ENCODE data around the gene EDN2. TPM values are rescaled to one million over a fixed set of nuclear protein-coding genes. Genes with fewer than 3 reads are reported as not detected.

EDN2 gene
- total and polyA plus RNA-seq, 2 experiments from 2014 or later: not detected

DNA sequence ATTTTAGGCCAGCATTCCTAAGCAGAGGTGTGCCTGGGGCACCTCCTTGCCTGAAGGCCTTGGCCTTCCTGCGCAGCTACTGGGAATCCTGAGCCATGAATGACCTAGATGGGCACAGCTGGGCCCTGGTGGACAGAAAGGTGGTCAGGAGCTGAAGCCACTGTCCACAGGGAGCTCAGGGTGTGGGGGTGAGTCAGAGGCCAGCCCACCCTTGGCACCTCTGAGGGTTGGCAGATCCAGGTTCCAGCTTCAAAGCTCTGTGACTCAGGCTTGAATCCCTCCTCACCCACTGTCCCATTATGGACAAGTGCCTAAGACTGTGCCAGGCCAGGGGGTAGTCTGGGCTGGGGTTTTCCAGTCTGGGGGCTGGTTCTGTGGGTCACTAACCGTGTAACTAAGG is 6.4 kb upstream of the EDN2 start:
- no peak for DNase-seq
- Histone ChIP-seq H2AFZ (no peak overlapping the region), H3K9ac (no peak overlapping the region), H3K4me3 (no peak overlapping the region), H3K9me3 (ENCODE audit: low read depth) (no peaks in the 10 kb centered on the region), H3K9me2 (ENCODE audit: insufficient read depth) (no peaks in the 10 kb centered on the region), H3K4me1 (ENCODE audit: insufficient read depth) (peaks cover 14% of the 10 kb centered on the region), H3K4me2 (ENCODE audit: unreplicated experiment) (no peak overlapping the region), H3K27ac (no peak overlapping the region), H3F3A (ENCODE audit: insufficient read depth) (no peaks in the 10 kb centered on the region), H4K20me1 (ENCODE audit: insufficient read depth) (no peaks in the 10 kb centered on the region), H3K27me3 (replicated peaks; ENCODE audit: insufficient read depth) (no peaks in the 10 kb centered on the region), H3K36me3 (ENCODE audit: low read depth) (no peaks in the 10 kb centered on the region), H3K79me2 (ENCODE audit: insufficient read depth) (no peaks in the 10 kb centered on the region)
- in situ Hi-C loops (cut with MboI): no loop called here
- TF ChIP-seq EZH2 (IDR thresholded peaks at IDR 0.05; ENCODE audit: insufficient read depth, poor library complexity, severe bottlenecking) (no peak), EZH2phosphoT487 (IDR thresholded peaks at IDR 0.05; ENCODE audit: insufficient read depth, low read depth) (no peak)
- WGBS, 2 experiments (ENCODE audit: low coverage in 1 of 2, low lambda C conversion rate in 2 of 2, missing lambda C conversion rate in 2 of 2): 78 to 80% methylated on average over 2 of the region's 2 CpGs

GRCh38 chr1:41489561-41489960 is 5.1 kb upstream of the EDN2 start:
- no peak overlapping the region for H3K9ac ChIP-seq
- no peak for DNase-seq
- no peaks in the 10 kb centered on the region for H3K9me3 ChIP-seq (ENCODE audit: low read depth)
- no peaks in the 10 kb centered on the region for H3K79me2 ChIP-seq (ENCODE audit: insufficient read depth)
- no peaks in the 10 kb centered on the region for H3K27me3 ChIP-seq (replicated peaks; ENCODE audit: insufficient read depth)
- peaks cover 20% of the 10 kb centered on the region for H3K4me1 ChIP-seq (ENCODE audit: insufficient read depth)
- no peak overlapping the region for H2AFZ ChIP-seq
- no peak overlapping the region for H3K4me2 ChIP-seq (ENCODE audit: unreplicated experiment)
- no peaks in the 10 kb centered on the region for H4K20me1 ChIP-seq (ENCODE audit: insufficient read depth)
- H3F3A ChIP-seq (ENCODE audit: insufficient read depth): no peaks in the 10 kb centered on the region
- 72 to 82% methylated on average over 4 to 5 of the region's 5 CpGs for WGBS, 2 experiments (ENCODE audit: low coverage in 1 of 2, low lambda C conversion rate in 2 of 2, missing lambda C conversion rate in 2 of 2)
- in situ Hi-C loops (cut with MboI): no loop called here
- H3K36me3 ChIP-seq (ENCODE audit: low read depth): no peaks in the 10 kb centered on the region
- TF ChIP-seq EZH2 (IDR thresholded peaks at IDR 0.05; ENCODE audit: insufficient read depth, poor library complexity, severe bottlenecking): no peak
- no peak for TF ChIP-seq EZH2phosphoT487 (IDR thresholded peaks at IDR 0.05; ENCODE audit: insufficient read depth, low read depth)
- no peaks in the 10 kb centered on the region for H3K9me2 ChIP-seq (ENCODE audit: insufficient read depth)
- H3K27ac ChIP-seq: no peak overlapping the region
- no peak overlapping the region for H3K4me3 ChIP-seq

- Histone ChIP-seq H3K4me3 (no peak overlapping the region), H4K20me1 (ENCODE audit: insufficient read depth) (no peaks in the 10 kb centered on the region), H3K27ac (no peak overlapping the region), H3K27me3 (replicated peaks; ENCODE audit: insufficient read depth) (no peaks in the 10 kb centered on the region), H3K9ac (no peak overlapping the region), H2AFZ (no peak overlapping the region), H3K36me3 (ENCODE audit: low read depth) (no peaks in the 10 kb centered on the region), H3K9me2 (ENCODE audit: insufficient read depth) (no peaks in the 10 kb centered on the region), H3K4me1 (ENCODE audit: insufficient read depth) (peaks cover 20% of the 10 kb centered on the region), H3K79me2 (ENCODE audit: insufficient read depth) (no peaks in the 10 kb centered on the region), H3F3A (ENCODE audit: insufficient read depth) (no peaks in the 10 kb centered on the region), H3K4me2 (ENCODE audit: unreplicated experiment) (no peak overlapping the region), H3K9me3 (ENCODE audit: low read depth) (no peaks in the 10 kb centered on the region)
- in situ Hi-C loops (cut with MboI): no loop called here
- TF ChIP-seq EZH2phosphoT487 (IDR thresholded peaks at IDR 0.05; ENCODE audit: insufficient read depth, low read depth): no peak
- TF ChIP-seq EZH2 (IDR thresholded peaks at IDR 0.05; ENCODE audit: insufficient read depth, poor library complexity, severe bottlenecking): no peak
- DNase-seq: no peak
- 93 to 98% methylated on average over 7 to 11 of the region's 11 CpGs for WGBS, 2 experiments (ENCODE audit: low coverage in 1 of 2, low lambda C conversion rate in 2 of 2, missing lambda C conversion rate in 2 of 2)
Observed at GRCh38 chr1:41488040-41488951, 3.8 kb upstream of the EDN2 start.

- Histone ChIP-seq H3K27ac (no peak overlapping the region), H3K9ac (no peak overlapping the region), H3F3A (ENCODE audit: insufficient read depth) (no peaks in the 10 kb centered on the region), H3K4me1 (ENCODE audit: insufficient read depth) (peaks cover 15% of the 10 kb centered on the region), H3K4me2 (ENCODE audit: unreplicated experiment) (no peak overlapping the region), H3K9me2 (ENCODE audit: insufficient read depth) (no peaks in the 10 kb centered on the region), H3K4me3 (no peak overlapping the region), H3K27me3 (replicated peaks; ENCODE audit: insufficient read depth) (no peaks in the 10 kb centered on the region), H3K36me3 (ENCODE audit: low read depth) (no peaks in the 10 kb centered on the region), H3K9me3 (ENCODE audit: low read depth) (no peaks in the 10 kb centered on the region), H4K20me1 (ENCODE audit: insufficient read depth) (no peaks in the 10 kb centered on the region), H2AFZ (no peak overlapping the region), H3K79me2 (ENCODE audit: insufficient read depth) (no peaks in the 10 kb centered on the region)
- in situ Hi-C loops (cut with MboI): no loop called here
- peak; percentile 17 for DNase-seq
- TF ChIP-seq EZH2 (IDR thresholded peaks at IDR 0.05; ENCODE audit: insufficient read depth, poor library complexity, severe bottlenecking) (no peak), EZH2phosphoT487 (IDR thresholded peaks at IDR 0.05; ENCODE audit: insufficient read depth, low read depth) (no peak)
- WGBS, 2 experiments (ENCODE audit: low coverage in 1 of 2, low lambda C conversion rate in 2 of 2, missing lambda C conversion rate in 2 of 2): 74 to 76% methylated on average over 16 of the region's 16 CpGs
Observed at GRCh38 chr1:41487126-41488039, 2.9 kb upstream of the EDN2 start.
